Measurements from ENCODE around the gene TMEM218.

DNA sequence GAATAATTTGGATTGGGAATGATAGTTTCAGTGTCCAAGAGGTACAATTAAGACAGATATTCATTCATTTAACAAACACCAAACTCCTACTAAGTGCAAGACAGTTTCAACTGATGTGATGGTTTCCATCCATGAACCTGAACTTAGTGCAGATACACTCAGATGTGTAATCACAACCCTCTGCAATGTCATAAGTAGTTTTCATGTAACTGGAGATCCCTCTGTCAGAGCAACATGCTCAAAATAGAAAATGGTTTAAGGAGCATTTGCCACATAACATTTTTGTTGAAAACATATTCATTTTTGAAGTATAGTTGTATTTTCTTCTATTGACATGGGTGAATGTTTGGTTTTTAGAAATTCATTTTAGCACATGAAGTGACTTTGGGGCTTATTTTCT, 36.6 kb upstream of the TMEM218 start:
- TF ChIP-seq GATA3 (IDR thresholded peaks at IDR 0.05; ENCODE audit: low read depth, low read length) (no peak), GATA2 (IDR thresholded peaks at IDR 0.05; ENCODE audit: low read depth, low read length) (no peak)

All from SH-SY5Y (cell line).